GM12873 (cell line): Measurements from ENCODE around the gene GPR183.

Experiments
- CTCF ChIP-seq: IDR thresholded peaks from 2 replicates; pipeline ENCODE4 v1.5.1; 2012; ENCODE audit warnings: low read depth, mild to moderate bottlenecking, moderate library complexity, low read length, control low read depth; ENCODE audit not compliant: insufficient read depth; ENCODE audit errors: missing control alignments

Gene GPR183

DNA sequence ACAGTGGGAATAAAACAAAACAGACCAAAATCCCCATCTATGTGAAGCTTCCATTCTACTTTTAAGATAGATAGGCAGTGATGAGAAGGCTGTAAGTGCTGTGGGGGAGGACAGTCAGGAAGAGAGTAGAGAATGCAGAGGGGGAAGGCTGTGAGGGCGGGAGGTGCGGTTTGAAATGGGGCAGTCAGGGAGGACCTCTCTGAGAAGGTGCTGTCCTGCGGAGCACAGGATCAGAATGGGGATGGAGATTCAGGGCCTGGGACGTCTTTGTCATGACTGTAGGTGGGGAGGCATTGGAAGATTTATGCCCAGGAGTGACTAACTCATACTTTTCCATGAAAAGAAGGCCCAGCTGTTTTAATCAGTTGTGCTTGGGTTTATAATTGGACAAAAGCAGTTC, 3.9 kb upstream of the GPR183 start:
- TF ChIP-seq CTCF, result no peak

DNA sequence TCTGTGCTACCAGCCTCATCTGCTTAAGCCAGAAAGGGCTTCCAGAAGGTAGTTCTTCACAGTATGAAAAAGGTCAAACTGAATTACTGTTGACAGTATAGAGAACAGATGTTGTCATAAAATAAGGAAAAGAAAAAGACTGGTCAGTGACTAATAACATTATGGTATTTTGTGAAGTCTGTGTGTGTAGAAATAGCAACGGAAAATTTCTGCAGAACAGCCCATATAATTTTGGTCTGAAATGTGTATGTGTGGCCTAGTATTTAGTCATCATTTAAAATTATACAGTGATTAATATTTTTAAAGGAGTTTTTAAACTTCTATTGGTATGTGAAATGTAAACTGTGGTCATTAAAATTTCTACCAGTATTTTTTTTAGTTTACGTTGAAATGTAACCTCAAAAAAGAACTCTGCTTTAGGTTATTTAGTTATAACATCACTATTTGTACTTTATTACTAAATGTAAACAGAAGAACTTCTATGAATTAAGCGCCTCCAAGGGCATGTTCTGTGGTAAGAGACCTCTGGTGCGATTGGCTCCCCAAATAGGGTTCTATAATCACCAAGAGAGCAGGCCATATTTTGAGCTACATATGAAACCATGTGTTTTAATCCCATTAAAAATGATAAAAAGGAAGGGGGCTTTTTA, 3.3 kb upstream of the GPR183 start:
- no peak for TF ChIP-seq CTCF

- TF ChIP-seq CTCF, result no peak
Measured at GRCh38 chr13:99308471-99309087, 1.4 kb upstream of the GPR183 start.

DNA sequence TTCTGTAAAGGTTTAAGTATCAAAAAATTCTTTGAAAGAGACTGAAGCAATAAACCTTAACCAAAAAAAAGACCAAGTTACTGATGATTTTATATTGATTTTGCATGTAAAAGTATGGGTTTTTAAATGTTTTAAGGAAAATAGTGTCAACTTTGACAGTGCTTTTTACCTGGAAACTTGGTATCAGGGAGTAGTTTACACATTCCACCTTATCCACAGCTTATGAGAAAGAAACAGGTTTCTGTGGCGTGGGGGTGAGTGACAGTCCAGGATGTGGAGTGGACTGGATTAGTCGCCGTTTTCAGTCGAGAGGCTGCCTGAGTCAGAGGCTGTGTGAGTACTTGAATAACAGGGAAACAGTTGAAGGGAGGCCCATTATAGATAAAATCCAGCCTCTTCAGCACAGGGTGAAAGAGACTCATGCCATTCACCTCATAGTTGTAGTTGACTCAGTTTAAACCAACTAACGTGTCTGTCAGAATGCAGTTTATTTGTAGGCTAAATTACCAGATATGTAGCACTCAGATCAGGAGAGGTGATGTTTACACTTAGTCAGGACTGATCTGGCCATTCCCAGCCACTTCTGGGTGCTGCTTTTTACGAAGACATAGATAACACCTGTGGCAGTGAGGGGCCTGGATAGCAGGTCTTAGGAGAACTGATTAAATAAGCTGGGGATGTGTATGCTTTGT, 595 bp upstream of the GPR183 start:
- TF ChIP-seq CTCF, result no peak

GRCh38 chr13:99305566-99305965, 1.6 kb downstream of the GPR183 start:
- no peak for TF ChIP-seq CTCF

- TF ChIP-seq CTCF, result no peak
Measured at GRCh38 chr13:99305158-99305557, 2.0 kb downstream of the GPR183 start.

GRCh38 chr13:99304541-99304940, 2.7 kb downstream of the GPR183 start:
- no peak for TF ChIP-seq CTCF
